Measurements from ENCODE around the gene RELA.
A peak's percentile ranks its signal among the peaks of the same experiment; 100 is the strongest.

The RELA gene

DNA sequence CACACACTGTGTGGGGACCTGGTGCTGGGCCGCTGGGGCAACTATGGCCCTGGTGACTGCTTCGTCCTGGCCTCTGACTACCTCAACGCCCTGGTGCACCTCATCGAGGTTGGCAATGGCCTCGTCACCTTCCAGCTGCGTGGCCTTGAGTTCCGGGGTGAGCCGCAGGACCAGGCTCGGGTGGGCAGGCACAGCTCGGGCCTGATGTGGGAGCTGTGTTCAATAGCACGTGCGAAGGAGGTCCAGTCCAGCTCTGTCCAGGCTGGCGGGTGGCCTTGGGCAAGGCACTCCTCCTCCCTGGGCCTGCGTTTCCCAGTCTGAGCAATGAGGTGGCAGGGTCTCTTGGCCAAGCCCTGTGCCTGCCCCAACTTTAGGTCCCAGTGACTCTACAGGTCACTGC, 33.1 kb downstream of the RELA start:
- TF ChIP-seq, protein P1, sequence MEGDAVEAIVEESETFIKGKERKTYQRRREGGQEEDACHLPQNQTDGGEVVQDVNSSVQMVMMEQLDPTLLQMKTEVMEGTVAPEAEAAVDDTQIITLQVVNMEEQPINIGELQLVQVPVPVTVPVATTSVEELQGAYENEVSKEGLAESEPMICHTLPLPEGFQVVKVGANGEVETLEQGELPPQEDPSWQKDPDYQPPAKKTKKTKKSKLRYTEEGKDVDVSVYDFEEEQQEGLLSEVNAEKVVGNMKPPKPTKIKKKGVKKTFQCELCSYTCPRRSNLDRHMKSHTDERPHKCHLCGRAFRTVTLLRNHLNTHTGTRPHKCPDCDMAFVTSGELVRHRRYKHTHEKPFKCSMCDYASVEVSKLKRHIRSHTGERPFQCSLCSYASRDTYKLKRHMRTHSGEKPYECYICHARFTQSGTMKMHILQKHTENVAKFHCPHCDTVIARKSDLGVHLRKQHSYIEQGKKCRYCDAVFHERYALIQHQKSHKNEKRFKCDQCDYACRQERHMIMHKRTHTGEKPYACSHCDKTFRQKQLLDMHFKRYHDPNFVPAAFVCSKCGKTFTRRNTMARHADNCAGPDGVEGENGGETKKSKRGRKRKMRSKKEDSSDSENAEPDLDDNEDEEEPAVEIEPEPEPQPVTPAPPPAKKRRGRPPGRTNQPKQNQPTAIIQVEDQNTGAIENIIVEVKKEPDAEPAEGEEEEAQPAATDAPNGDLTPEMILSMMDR (conservative IDR thresholded peaks at IDR 0.05; ENCODE audit: low read depth, low read length), result no peak
- H3K36me3 ChIP-seq (ENCODE audit: insufficient read depth), result no peaks in the 10 kb centered on the region; the same call in 1 of the 2 replicates
- no peak overlapping the region for H3K4me2 ChIP-seq
- no peak overlapping the region for H2AFZ ChIP-seq (ENCODE audit: low read depth)
- no peaks in the 10 kb centered on the region for H3K4me1 ChIP-seq (ENCODE audit: low read depth, poor library complexity, severe bottlenecking)
- H3K27me3 ChIP-seq (ENCODE audit: insufficient read depth, low read depth), result no peaks in the 10 kb centered on the region
- H3K79me2 ChIP-seq (ENCODE audit: insufficient read depth, low read depth), result no peaks in the 10 kb centered on the region
- H3K4me3 ChIP-seq (IDR thresholded peaks at IDR 0.05; ENCODE audit: insufficient read depth, low read depth, low read length), result no peak overlapping the region
- no peak overlapping the region for H3K27ac ChIP-seq
- no peaks in the 10 kb centered on the region for H4K20me1 ChIP-seq (ENCODE audit: insufficient read depth)
- H3K9ac ChIP-seq, result no peak overlapping the region

DNA sequence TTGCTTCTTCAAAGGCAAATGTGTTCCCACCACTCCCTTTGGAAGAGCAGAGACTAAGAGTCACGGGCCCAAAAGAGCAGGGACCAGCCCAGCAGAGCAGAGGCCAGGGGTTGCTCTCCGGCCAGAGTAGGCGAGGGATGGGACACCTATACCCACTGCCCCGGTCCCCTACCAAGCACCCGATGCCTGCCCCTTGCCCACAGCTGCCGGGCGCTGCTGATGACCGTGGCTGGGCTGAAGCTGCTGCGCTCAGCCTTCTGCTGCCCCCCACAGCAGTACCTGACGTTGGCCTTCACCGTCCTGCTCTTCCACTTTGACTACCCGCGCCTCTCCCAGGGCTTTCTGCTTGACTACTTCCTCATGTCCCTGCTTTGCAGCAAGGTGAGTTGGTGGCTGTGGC, 35.5 kb downstream of the RELA start:
- Histone ChIP-seq H4K20me1 (ENCODE audit: insufficient read depth) (no peaks in the 10 kb centered on the region), H3K9ac (no peak overlapping the region), H3K4me2 (no peak overlapping the region), H3K27me3 (ENCODE audit: insufficient read depth, low read depth) (no peaks in the 10 kb centered on the region), H3K4me1 (ENCODE audit: low read depth, poor library complexity, severe bottlenecking) (no peaks in the 10 kb centered on the region), H2AFZ (ENCODE audit: low read depth) (no peak overlapping the region), H3K4me3 (IDR thresholded peaks at IDR 0.05; ENCODE audit: insufficient read depth, low read depth, low read length) (no peak overlapping the region), H3K79me2 (ENCODE audit: insufficient read depth, low read depth) (no peaks in the 10 kb centered on the region), H3K27ac (no peak overlapping the region), H3K36me3 (ENCODE audit: insufficient read depth) (no peaks in the 10 kb centered on the region)
- TF ChIP-seq, protein P1 (conservative IDR thresholded peaks at IDR 0.05; ENCODE audit: low read depth, low read length), result no peak

DNA sequence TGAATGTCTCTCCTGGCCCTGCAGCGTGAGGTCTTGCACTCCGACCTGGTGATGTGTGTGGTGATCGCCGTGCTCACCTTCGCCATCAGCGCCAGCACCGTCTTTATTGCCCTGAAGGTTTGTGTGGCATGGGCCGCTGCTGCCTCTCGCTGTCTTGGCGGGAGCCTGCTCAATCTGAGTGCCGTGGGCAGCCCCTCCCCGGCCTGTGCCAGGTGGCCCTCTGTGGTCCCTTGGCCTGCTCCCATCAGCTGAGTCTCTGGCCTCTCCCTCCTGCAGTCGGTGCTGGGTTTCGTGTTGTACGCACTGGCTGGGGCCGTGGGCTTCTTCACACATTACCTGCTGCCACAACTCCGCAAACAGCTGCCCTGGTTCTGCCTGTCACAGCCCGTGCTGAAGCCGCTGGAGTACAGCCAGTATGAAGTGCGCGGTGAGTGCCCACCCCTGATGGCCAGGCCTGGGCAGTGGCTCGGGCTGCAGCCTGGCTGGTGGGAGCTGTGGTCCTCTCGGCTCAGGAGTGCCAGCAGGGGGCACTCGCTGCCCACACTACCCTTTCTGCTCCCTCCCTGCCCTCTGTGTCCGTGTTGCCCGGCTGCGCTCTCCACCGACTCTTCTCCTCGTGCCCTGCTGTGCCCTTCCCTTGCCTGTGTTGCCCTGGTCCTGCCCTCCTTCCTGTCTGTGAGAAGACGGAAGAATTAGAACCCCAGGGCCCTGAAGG, 36.9 kb downstream of the RELA start:
- no peaks in the 10 kb centered on the region for H4K20me1 ChIP-seq (ENCODE audit: insufficient read depth)
- TF ChIP-seq, protein P1 (conservative IDR thresholded peaks at IDR 0.05; ENCODE audit: low read depth, low read length), result 0 out of 2 replicates have a peak, but pooled peaks have one; percentile 25
- no peaks in the 10 kb centered on the region for H3K36me3 ChIP-seq (ENCODE audit: insufficient read depth)
- H3K4me3 ChIP-seq (IDR thresholded peaks at IDR 0.05; ENCODE audit: insufficient read depth, low read depth, low read length), result no peak overlapping the region
- no peak overlapping the region for H3K4me2 ChIP-seq
- no peaks in the 10 kb centered on the region for H3K79me2 ChIP-seq (ENCODE audit: insufficient read depth, low read depth)
- no peaks in the 10 kb centered on the region for H3K27me3 ChIP-seq (ENCODE audit: insufficient read depth, low read depth)
- no peak overlapping the region for H2AFZ ChIP-seq (ENCODE audit: low read depth)
- H3K9ac ChIP-seq, result no peak overlapping the region
- H3K4me1 ChIP-seq (ENCODE audit: low read depth, poor library complexity, severe bottlenecking), result no peaks in the 10 kb centered on the region
- H3K27ac ChIP-seq, result no peak overlapping the region

DNA sequence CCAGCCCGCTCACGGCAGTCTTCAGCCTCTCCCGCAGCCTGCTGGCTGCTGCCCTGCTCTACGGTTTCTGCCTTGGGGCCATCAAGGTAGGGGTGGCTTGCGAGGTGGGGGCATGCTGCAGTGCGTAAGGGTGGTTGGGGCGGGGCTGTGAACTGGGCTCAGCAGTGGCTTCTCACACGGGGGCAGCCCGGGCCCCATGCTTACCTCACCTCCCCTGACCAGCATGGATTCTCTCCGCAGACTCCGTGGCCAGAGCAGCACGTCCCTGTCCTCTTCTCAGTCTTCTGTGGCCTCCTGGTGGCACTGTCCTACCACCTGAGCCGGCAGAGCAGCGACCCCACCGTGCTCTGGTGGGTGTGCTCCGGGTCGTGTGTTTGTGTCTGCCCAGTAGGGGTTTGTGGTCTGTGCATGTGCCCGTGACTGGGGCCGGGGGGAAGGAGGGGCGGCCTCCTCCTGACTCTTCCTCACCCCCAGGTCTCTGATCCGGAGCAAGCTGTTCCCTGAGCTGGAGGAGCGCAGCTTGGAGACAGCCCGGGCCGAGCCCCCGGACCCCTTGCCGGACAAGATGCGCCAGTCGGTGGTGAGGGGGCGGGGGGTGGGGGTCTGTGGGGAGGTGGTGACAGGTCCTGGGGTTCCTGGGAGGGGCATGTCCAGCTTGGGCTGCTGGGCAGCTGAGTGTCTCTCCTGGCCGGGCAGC, 37.6 kb downstream of the RELA start:
- Histone ChIP-seq H3K36me3 (ENCODE audit: insufficient read depth) (no peaks in the 10 kb centered on the region), H3K4me1 (ENCODE audit: low read depth, poor library complexity, severe bottlenecking) (no peaks in the 10 kb centered on the region), H3K9ac (no peak overlapping the region), H3K27me3 (ENCODE audit: insufficient read depth, low read depth) (no peaks in the 10 kb centered on the region), H3K27ac (no peak overlapping the region), H3K4me3 (IDR thresholded peaks at IDR 0.05; ENCODE audit: insufficient read depth, low read depth, low read length) (no peak overlapping the region), H3K79me2 (ENCODE audit: insufficient read depth, low read depth) (no peaks in the 10 kb centered on the region), H2AFZ (ENCODE audit: low read depth) (no peak overlapping the region), H3K4me2 (no peak overlapping the region), H4K20me1 (ENCODE audit: insufficient read depth) (no peaks in the 10 kb centered on the region)
- TF ChIP-seq, protein P1 (conservative IDR thresholded peaks at IDR 0.05; ENCODE audit: low read depth, low read length), result no peak

Data from KMS-11 (cell line).